Measurements from ENCODE around the gene UNC45A.

UNC45A gene

GRCh38 chr15:90931828-90932659 lies 3.0 kb upstream of the UNC45A start, which contains the start of gene HDDC3 (continued):
- TF ChIP-seq TSHZ1 (tag by site-specific recombination; IDR thresholded peaks at IDR 0.05; ENCODE audit: borderline replicate concordance), result no peak; the same call in 1 of the 2 replicates
- TF ChIP-seq ZNF777 (tag by site-specific recombination; IDR thresholded peaks at IDR 0.05; ENCODE audit: borderline replicate concordance), result no peak; the same call in 1 of the 2 replicates
- no peak for TF ChIP-seq ZNF785 (tag by site-specific recombination; IDR thresholded peaks at IDR 0.05)
- no peak for TF ChIP-seq ZNF148 (tag by site-specific recombination; IDR thresholded peaks at IDR 0.05; ENCODE audit: borderline replicate concordance)
- TF ChIP-seq ZNF37A (tag by site-specific recombination; IDR thresholded peaks at IDR 0.05), result no peak
- TF ChIP-seq BCL11A (tag by site-specific recombination; IDR thresholded peaks at IDR 0.05; ENCODE audit: low read depth), result no peak
- TF ChIP-seq ZFP69B (tag by site-specific recombination; IDR thresholded peaks at IDR 0.05), result peak; percentile 68; the same call in 1 of the 2 replicates
- peak; percentile 81 for TF ChIP-seq ZNF2 (tag by site-specific recombination; IDR thresholded peaks at IDR 0.05)
- peak; percentile 61 for TF ChIP-seq ZBTB26 (tag by site-specific recombination; optimal IDR thresholded peaks at IDR 0.05)
- TF ChIP-seq ZNF146 (tag by site-specific recombination; IDR thresholded peaks at IDR 0.05), result no peak; the same call in 1 of the 2 replicates
- no peak for TF ChIP-seq OVOL3 (tag by site-specific recombination; IDR thresholded peaks at IDR 0.05)
- TF ChIP-seq ZNF292 (tag by site-specific recombination; IDR thresholded peaks at IDR 0.05; ENCODE audit: borderline replicate concordance, low read depth), result no peak
- TF ChIP-seq BCL11B (tag by site-specific recombination; IDR thresholded peaks at IDR 0.05; ENCODE audit: low read depth), result no peak
- no peak for TF ChIP-seq ZNF132 (tag by site-specific recombination; IDR thresholded peaks at IDR 0.05; ENCODE audit: borderline replicate concordance)
- peak; percentile 99 for TF ChIP-seq ZXDB (tag by site-specific recombination; IDR thresholded peaks at IDR 0.05)
- TF ChIP-seq ZNF169 (tag by site-specific recombination; IDR thresholded peaks at IDR 0.05), result no peak
- no peak for TF ChIP-seq ZNF513 (tag by site-specific recombination; IDR thresholded peaks at IDR 0.05)
- no peak for TF ChIP-seq ZNF560 (tag by site-specific recombination; IDR thresholded peaks at IDR 0.05; ENCODE audit: borderline replicate concordance)
- no peak for TF ChIP-seq RBAK (tag by site-specific recombination; IDR thresholded peaks at IDR 0.05)
- no peak for TF ChIP-seq ZNF791 (tag by site-specific recombination; IDR thresholded peaks at IDR 0.05)
- TF ChIP-seq ZBTB49 (tag by site-specific recombination; IDR thresholded peaks at IDR 0.05; ENCODE audit: low read depth), result no peak
- TF ChIP-seq SCRT1 (tag by site-specific recombination; IDR thresholded peaks at IDR 0.05; ENCODE audit: borderline replicate concordance), result 0 out of 2 replicates have a peak, but pooled peaks have one; percentile 10
- no peak for TF ChIP-seq ZNF404 (tag by site-specific recombination; IDR thresholded peaks at IDR 0.05)
- TF ChIP-seq ZNF692 (tag by site-specific recombination; IDR thresholded peaks at IDR 0.05), result peak; percentile 64
- TF ChIP-seq ZNF530 (tag by site-specific recombination; IDR thresholded peaks at IDR 0.05; ENCODE audit: low read depth), result no peak
- TF ChIP-seq KLF8 (tag by site-specific recombination; IDR thresholded peaks at IDR 0.05), result peak; percentile 86
